ENCODE results near the gene C1orf174. TPM values are rescaled to one million over a fixed set of nuclear protein-coding genes. Genes with fewer than 3 reads are reported as not detected.

The C1orf174 gene
- total RNA-seq, 1 donor from 2014 or later: 11.7 TPM

DNA sequence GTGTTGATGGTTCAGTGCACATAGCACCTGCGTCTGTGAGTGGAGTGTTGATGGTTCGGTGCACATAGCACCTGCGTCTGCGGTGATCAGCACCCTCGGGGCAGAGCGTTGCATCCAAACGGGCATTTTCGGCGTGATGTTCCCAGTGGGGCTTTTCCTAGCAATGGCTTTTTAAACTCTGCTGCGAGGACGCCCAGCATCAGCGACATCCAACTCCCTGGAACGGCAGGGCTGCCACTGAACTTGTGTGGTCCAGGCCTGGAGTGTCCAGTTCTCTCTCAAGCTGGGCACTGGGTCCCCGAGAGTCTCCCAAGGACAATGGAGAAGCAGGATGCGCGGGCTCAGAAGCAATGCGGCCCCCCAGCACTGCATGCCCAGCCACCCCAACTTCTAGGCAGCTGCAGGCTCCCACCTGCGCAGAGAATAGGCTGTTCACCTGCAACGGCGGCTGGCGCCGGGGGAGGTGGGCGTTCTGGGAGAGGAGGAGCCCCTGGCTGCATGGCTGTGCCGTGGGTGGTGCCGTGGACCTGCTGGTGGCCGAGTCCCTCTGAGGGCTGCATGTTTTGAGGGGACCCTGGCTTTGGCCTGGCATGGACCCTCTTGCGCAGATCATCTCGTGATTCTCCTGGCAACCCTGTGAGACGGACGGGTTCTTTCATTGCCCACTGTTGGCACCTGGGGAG lies 10.1 kb upstream of the C1orf174 start:
- Histone ChIP-seq H3K27ac (replicated peaks) (no peak overlapping the region), H3K4me1 (peaks cover 5% of the 10 kb centered on the region), H3K4me3 (no peak overlapping the region), H3K27me3 (ENCODE audit: low read depth) (peaks cover 67% of the 10 kb centered on the region), H3K36me3 (no peaks in the 10 kb centered on the region), H3K9me3 (replicated peaks) (no peaks in the 10 kb centered on the region)
- intact Hi-C loops (cut with micrococcal nuclease): no loop called here
- TF ChIP-seq, protein P1, sequence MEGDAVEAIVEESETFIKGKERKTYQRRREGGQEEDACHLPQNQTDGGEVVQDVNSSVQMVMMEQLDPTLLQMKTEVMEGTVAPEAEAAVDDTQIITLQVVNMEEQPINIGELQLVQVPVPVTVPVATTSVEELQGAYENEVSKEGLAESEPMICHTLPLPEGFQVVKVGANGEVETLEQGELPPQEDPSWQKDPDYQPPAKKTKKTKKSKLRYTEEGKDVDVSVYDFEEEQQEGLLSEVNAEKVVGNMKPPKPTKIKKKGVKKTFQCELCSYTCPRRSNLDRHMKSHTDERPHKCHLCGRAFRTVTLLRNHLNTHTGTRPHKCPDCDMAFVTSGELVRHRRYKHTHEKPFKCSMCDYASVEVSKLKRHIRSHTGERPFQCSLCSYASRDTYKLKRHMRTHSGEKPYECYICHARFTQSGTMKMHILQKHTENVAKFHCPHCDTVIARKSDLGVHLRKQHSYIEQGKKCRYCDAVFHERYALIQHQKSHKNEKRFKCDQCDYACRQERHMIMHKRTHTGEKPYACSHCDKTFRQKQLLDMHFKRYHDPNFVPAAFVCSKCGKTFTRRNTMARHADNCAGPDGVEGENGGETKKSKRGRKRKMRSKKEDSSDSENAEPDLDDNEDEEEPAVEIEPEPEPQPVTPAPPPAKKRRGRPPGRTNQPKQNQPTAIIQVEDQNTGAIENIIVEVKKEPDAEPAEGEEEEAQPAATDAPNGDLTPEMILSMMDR (IDR thresholded peaks at IDR 0.05; ENCODE audit: borderline replicate concordance): no peak
- DNase-seq: no peak

DNA sequence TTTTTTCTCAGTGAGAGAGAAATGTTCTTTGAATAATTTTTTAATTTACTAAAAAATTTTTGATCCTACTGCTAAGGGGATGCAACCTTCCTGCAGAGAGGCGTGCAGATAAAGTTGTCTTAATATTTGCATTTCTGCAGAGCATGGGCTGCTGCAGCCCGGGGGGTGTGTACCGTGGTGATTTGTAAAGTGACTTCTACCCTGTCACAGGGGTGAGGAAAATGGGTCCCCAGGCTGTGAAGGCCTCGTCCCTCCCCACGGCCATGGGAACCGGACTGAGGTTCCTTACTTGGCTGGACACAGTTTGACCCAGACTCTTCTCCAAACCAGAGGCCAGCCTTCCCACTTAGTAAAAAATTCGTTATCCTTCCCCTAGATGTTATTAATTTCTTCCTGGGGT lies 9.5 kb upstream of the C1orf174 start:
- Histone ChIP-seq H3K4me3 (no peak overlapping the region), H3K27me3 (ENCODE audit: low read depth) (peaks cover 62% of the 10 kb centered on the region), H3K4me1 (peaks cover 5% of the 10 kb centered on the region), H3K9me3 (replicated peaks) (no peaks in the 10 kb centered on the region), H3K27ac (replicated peaks) (no peak overlapping the region), H3K36me3 (no peaks in the 10 kb centered on the region)
- intact Hi-C loops (cut with micrococcal nuclease): no loop called here
- TF ChIP-seq, protein P1 (IDR thresholded peaks at IDR 0.05; ENCODE audit: borderline replicate concordance): no peak
- DNase-seq: no peak

DNA sequence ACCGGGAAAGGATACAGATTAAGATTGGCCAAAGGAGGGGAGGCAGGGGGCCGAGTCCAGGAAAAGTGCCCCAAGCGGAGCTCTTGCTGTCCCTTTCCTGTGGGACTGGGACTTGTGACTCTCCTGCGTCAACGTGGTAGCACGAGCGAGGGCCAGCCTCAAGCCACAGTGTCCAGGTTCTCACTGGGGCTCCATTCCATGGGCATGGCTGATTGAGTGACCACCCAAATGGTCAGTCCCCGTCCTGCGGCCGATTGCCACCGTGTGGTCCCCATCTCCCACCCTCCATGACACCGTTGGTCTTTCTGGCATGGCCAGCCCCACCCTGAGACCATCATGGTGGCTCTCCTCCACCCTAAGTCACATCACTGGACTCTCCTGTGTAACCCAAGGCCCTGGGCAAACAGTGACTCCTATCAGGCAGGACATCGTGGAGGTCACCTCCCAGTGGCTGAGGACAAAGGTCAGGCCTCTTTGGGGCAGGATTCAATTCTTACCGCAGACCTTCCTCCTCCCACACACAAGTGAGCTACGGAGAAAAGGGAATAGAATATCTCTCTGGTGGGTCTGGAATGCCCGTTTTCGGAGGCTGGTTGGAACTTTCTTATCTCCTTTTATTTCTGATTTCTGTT lies 8.9 kb upstream of the C1orf174 start:
- intact Hi-C loops (cut with micrococcal nuclease): no loop called here
- Histone ChIP-seq H3K36me3 (no peaks in the 10 kb centered on the region), H3K27ac (replicated peaks) (no peak overlapping the region), H3K4me3 (no peak overlapping the region), H3K9me3 (replicated peaks) (no peaks in the 10 kb centered on the region), H3K27me3 (ENCODE audit: low read depth) (peaks cover 56% of the 10 kb centered on the region), H3K4me1 (peaks cover 5% of the 10 kb centered on the region)
- TF ChIP-seq, protein P1 (IDR thresholded peaks at IDR 0.05; ENCODE audit: borderline replicate concordance): no peak
- no peak for DNase-seq

DNA sequence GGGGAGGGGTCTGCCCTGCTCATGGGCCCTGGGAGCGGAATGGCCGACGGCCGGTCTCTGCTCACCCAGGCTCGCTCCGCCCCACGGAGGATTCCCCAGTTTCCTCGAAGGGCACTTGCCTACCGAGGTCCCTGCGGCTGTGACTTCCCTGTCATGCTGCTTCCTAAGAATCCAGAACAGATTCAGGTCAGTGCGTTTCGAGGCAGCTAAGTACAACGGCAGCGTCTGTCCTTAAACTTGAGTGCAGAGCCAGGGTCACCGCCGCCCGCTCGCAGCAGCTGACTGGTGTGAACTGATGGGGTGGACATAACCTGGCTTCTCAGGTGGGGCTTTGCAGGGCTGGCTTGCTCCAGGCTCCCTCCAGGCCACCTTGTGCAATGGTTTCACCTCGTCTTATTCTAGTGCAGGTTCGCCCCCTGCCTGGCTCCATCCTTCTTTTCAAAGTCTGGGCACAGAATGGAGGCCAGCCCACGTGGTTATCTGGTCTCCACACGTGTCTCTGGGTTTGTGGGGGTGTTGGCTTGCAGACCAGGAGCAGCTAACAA lies 7.6 kb upstream of the C1orf174 start:
- H3K4me3 ChIP-seq: no peak overlapping the region
- peaks cover 43% of the 10 kb centered on the region for H3K27me3 ChIP-seq (ENCODE audit: low read depth)
- no peak overlapping the region for H3K27ac ChIP-seq (replicated peaks)
- H3K4me1 ChIP-seq: peaks cover 5% of the 10 kb centered on the region
- intact Hi-C loops (cut with micrococcal nuclease): no loop called here
- no peaks in the 10 kb centered on the region for H3K9me3 ChIP-seq (replicated peaks)
- TF ChIP-seq, protein P1 (IDR thresholded peaks at IDR 0.05; ENCODE audit: borderline replicate concordance): no peak
- H3K36me3 ChIP-seq: no peaks in the 10 kb centered on the region
- no peak for DNase-seq

DNA sequence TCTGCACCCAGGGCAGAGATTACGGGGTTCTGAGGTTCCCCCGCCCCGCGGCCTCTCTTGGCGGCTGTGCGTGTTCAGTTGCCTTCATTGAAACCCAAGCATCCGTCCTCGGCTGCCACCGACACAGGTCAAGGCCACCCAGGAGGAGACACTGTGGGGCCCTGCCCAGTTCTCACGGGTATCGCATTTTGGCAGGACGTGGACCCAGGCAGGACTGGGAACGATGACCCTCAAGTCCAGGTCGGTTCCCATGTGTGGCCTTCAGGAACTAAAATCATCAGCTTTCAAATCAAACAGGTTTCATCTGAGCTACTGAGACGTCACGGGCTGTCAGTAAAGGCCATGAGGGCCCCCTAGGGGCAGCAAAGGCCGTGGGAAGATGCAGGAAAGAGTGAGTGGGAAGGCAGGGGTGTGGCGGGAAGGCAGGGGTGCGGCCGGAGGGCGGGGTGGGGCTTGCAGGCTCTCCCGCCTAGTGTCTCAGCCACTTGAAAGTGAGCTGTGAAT lies 7.0 kb upstream of the C1orf174 start:
- Histone ChIP-seq H3K4me3 (no peak overlapping the region), H3K27me3 (ENCODE audit: low read depth) (peaks cover 36% of the 10 kb centered on the region), H3K9me3 (replicated peaks) (no peaks in the 10 kb centered on the region), H3K27ac (replicated peaks) (no peak overlapping the region), H3K4me1 (peaks cover 5% of the 10 kb centered on the region), H3K36me3 (no peaks in the 10 kb centered on the region)
- TF ChIP-seq, protein P1 (IDR thresholded peaks at IDR 0.05; ENCODE audit: borderline replicate concordance): peak; percentile 12
- intact Hi-C loops (cut with micrococcal nuclease): no loop called here
- DNase-seq: no peak
